Fibroblast of skin of abdomen (primary cell): ENCODE measurements around the gene FBXW12. TPM values are rescaled to one million over a fixed set of nuclear protein-coding genes. Genes with fewer than 3 reads are reported as not detected.
"Not testable (repeated sequence)": the region's sequence is repeated elsewhere in the genome, so short reads cannot be mapped to it uniquely, and the experiment has no call there.

Experiments used
- DNase-seq: peaks from one replicate; pipeline ENCODE4 v3.0.0-alpha.2; 2013
- polyA plus RNA-seq, 2 experiments: library from polyadenylated mRNA; unstranded; fragments of 120-200 nt; gene quantifications; one replicate each; pipeline ENCODE4 v1.2.1, GENCODE V29; 2013; ENCODE audit not compliant: insufficient read length in 2 of 2

FBXW12 gene
- polyA plus RNA-seq (2013, experiment 1 of 2; ENCODE audit: insufficient read length): not detected
- polyA plus RNA-seq (2013, experiment 2 of 2; ENCODE audit: insufficient read length): not detected

DNA sequence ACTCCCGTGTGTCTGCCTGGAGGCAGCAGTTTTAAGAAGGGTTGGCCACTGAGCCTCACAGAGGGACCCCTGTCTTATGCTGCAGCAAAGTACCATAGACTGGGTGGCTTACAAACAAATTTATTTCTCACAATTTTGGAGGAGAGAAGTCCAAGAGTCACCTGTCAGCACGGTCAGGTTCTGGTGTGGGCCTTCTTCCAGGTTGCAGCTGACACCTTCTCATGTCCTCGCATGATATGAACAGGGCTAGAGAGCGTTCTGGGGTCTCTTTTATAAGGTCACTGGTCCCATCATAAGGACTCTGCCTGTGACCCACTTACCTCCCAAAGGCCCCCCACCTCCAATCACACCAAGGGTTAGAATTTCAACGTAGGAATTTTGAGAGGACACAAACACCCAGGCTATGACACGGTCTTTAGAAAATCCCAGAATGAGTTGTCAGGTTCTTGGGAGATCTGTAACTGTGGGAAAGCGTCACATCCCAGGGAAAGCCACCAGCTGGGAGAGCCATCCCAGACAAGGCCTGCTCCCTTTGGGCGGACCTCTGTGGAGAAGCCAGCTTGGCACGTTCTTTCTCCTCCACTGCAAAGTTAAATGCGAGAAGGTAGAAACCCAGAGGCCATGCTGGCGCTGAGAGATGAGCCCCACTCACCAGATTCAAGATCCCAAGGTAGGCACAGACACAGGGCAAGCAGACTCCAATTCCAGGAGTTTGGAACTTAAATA lies at the start of gene FBXW12:
FBXW12 (plus strand) TSS at position 569 of the 726 bp plus-strand sequence. CDS start 549 bp downstream, outside the sequence.
- no peak for DNase-seq

- not testable (repeated sequence) for DNase-seq
These were observed 40.1 kb upstream of the FBXW12 start for GRCh38 chr3:48331706-48332435.

DNA sequence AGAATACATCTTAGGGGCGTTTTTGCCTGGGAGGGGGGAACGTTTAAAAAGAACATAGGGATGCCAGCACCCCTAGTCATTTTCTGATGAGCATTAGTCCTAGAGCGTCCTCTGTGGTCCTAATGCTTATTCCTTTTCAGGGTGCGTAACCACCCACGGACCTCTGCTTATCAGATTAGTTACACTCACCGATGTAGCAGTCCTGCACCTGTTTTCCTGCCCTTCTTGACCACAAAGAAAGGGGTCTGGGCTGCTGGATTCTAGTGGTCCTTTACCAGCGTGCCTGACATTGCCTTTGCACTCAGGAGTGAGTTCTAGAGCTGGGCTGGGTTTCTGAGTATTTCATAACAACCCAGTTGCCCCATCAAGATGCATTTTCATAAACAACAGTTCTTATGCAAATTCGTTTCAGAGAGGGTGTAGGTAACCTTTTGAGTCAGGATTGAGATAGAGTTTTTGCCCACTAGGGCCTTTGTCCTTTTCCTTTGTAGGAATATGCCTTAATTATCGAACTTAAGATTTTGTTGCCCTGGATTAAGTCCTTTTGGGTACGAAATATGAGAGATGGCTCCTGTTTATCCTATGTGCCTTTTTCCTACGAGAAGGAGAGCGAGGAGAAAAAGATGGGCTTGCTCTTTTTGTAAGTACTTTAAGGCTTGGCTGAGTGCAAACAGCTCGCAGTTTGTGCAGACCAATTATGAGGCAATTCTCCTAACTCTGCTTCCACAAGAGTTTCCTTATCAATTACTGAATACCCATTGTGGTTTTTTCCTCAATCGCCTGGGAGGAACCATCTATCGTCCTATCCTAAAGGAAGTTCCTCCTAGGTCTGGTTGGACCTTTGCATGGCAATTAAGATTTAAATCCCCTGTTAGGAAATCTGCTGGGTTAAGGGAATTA lies 38.4 kb upstream of the FBXW12 start, which contains the start of gene SPINK8:
SPINK8 (minus strand) TSS at position 316 of the 900 bp plus-strand sequence. CDS start 5,320 bp downstream, outside the sequence.
- not testable (repeated sequence) for DNase-seq

DNA sequence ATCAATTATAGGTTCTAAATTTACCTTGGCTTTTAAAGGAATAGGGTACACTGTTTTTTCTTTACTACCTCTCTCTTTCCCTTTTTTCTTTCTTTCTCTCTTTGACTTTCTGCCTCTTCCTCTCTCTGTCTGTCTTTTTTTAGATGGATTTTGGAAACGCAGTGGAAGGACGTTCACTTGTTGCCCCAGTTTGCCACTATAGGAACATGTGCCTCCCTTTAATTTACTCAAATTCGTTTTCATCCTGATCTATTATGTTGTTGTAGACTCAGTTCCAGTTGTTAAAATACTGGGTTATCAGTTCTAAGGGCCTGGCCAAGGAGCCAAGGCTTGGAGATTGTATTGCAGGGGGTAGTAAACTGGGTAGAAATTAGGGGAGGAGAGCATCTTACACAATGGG lies 37.4 kb upstream of the FBXW12 start:
- no peak for DNase-seq

- not testable (repeated sequence) for DNase-seq
These were observed 36.7 kb upstream of the FBXW12 start for GRCh38 chr3:48335286-48335685.

GRCh38 chr3:48337536-48337935 lies 34.5 kb upstream of the FBXW12 start:
- not testable (repeated sequence) for DNase-seq

DNA sequence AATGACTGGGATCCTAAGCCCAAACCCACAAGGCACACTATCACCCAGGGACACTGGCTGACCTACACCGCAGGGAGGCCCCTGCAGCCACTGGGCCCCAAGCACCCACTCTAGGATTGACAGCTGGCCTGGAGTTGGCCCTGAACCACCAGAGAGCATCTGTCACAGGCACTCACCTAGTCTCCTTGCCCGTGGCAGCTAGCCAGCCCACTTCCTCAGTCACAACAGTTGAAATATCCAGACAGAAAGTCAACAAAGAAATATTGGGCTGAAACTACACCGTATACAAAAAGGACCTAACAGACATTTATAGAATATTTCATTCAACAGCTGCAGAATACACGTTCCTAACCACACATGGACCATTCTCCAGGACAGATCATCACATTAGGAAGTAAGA lies 33.4 kb upstream of the FBXW12 start:
- no peak for DNase-seq

DNA sequence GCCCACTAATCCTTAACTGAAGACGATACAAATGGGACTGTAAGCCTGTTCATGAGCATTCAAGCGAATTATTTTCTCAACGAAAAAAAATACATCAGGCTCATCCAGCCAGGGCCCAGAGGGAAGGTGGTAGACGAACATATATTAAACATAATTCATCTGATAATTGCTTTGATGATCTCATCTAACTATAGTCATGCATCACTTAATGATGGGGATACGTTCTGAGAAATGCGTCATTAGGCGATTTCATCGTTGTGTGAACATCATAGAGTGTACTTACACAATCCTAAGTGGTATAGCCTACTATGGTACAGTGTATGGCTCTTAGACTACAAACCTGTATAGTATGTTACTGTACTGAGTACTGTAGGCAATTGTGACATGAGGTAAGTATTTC lies 28.6 kb upstream of the FBXW12 start:
- DNase-seq: no peak

GRCh38 chr3:48344867-48345507 lies 27.0 kb upstream of the FBXW12 start:
- DNase-seq: no peak

DNA sequence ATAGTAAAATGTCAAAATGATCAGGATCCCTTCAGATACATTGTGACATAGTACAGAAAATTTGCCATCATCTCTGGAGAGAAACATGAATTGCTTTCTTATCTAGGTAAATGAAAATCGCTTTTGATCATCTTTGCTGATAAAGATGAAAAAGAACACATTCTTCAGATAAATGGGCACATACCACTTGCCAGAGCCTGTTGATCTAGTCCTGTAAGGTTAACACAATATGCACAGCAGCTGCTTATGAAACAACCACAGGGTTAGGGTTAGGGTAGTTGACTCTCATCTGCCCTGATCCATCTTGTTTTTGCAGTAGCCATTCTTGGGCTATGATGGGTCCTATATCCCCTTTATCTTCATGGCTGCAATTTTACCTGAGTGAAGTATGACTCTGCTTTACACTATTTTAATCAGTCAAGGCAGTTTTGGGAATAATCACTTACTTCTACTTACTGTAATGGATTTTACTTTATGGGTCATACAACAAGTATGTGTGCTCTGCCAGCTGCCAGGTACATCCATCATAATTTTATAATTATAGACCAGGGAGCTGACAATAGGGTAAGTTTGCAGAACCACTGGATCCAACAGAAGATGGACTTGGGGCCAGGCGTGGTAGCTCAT lies 26.0 kb upstream of the FBXW12 start:
- DNase-seq: no peak

DNA sequence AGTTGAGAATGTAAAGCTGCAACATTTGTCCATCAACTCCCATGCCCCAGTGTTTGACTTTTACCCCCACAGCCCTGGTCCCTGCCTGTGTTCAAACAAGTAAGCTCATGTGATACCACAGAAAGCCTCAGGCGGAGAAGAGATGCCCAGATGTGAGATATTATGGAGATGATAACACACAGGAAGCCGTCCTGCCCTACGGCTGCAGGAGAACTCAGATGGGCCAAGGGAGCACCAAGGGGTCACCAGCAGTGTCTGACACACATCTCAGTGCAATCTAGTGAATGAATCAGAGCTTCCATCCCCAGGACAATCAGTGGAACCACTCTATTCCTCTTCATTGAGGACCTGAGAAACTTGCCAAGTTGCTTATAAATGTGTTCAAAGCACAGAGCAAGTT lies 24.5 kb upstream of the FBXW12 start:
- no peak for DNase-seq

DNA sequence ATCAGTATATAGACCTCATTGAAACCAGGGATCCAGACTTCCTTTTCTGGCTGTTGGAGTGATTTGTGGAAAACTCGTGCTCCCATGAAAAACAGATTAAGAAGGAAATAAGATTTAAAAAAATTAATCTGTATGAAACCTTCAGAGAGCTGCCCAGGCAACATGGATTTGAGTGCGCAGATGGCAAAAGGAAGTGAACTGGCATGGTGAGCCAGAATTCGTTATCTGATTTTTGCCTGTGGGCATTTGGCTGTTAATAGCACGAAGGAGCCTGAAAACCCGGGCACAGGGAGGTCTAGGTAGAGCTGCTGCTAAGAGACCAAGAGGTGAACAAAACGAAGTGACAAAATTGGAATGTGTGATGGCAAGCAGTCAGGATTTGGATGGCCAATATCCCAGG lies 19.5 kb upstream of the FBXW12 start:
- no peak for DNase-seq

DNA sequence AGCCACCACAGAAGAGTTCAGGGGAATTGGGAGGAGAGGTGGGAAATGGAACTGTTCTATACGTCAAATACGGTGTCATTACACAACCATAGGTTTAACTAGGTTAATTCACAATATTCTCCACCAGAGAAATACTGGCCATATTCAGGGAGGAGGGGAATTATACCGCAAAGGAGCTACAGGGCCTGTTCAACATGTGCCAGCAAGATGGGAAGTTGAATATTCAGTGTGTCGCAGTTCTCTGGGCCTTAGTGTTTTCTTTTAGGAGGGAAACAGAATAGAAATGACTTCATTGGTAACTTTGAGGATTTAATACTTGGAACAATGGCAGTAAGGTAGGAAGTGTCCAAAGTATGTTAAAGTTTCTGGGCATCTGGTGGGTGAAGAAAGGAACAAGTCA lies 18.0 kb upstream of the FBXW12 start:
- DNase-seq: no peak

DNA sequence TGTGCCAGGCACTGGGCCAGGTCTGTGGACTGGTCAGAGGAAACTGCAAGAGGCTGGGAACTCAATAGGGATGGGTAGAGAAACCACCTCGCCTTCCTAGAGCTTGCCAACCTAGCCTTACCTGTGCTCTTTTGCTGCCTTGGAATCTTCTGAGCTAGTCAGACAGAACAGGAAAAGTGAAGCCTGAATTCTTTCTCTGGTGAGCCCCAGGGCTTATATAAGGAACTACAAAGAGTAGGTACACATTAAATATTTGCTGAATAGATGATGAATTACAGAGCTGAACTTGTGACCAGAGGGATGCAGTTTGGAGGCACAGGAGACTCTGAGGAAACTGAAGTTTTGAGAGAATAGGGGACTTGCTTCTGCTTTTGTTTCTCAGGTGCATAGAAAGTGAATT lies 15.6 kb upstream of the FBXW12 start:
- no peak for DNase-seq

DNA sequence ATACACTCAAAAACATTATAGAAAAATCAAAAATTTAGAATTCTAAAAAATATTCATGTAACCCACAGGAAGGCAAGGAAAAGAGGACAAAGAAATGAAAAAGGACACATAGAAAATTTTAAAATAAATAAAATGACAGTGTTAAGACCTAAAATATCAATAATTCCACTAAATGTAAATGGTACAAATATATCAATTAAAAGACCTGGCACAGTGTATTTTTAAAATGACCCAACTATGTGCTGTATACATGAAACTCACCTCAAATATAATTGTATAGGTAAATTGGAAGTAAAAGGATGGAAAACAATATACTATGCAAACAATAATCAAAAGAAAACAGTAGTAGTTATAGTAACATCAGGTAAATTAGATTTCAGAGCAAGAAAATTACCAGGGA lies 10.1 kb upstream of the FBXW12 start:
- no peak for DNase-seq

- no peak for DNase-seq
These were observed 7.2 kb upstream of the FBXW12 start for GRCh38 chr3:48364840-48365239.

DNA sequence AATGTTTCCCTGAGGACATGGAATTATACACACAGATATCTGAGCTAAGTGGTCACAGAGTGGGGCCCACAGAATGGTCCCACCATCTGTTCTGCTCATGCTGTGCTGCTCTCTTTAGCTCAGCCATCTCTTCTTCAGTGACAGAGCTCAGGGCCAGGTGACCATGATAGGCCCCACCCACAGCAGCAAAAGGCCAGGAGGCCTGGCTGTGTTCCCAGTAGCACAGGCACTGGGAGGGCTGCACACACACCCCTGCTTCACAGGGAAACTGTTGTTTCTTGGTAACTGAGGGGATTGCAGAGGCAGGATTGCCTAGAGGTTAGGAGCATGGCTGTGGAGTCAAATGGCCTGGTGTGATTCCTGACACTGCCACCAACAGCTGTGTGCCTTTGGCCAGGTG lies 4.8 kb upstream of the FBXW12 start:
- DNase-seq: no peak

DNA sequence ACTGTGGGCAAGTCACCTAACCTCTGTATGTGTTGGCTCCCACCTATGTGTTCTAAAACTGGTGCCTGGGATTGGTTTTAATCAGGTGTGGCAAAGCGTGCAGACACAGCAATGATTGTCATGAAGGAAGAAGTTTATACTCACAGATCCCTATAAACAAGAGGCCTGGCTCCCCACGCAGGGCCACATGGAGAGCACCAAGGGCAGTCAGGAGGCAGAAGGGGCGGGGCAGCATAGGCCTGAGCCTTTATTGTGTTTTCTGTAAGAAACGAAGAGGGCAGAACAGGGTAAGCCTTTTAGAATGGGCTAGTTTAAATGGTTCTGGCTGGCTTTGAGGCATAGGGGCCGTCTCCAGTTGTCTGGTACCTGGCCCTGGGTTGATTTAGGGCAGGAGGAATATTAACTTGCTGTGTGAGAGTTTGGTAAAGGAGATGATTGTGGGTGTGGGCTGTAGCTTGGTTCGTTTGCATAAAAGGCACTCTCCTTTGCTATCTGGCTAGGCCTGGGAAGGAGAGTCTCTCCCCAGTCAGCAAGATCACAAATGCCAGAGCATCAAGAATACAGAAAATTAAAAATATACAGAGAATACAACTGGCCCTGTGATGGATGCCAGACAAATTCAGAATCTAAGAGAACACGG lies 2.2 kb upstream of the FBXW12 start:
- no peak for DNase-seq

DNA sequence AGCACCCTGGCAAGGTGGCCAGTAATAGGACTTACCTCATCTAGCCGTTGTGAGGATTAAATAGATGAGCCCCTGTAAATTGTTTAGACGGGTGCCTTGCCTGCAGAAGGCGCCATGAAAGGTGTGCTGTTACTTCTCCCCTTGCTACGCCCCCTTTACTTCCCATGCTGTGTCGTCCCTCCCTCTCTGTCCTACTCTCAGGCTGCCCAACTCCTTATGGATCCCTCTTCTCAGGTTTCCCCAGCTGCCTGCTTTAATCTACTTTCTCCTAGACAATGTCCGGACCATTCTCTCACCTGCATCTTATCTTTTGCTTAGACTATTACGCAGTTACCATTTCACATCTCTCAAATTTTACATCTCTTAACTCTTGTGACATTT lies 1.7 kb upstream of the FBXW12 start:
- no peak for DNase-seq

DNA sequence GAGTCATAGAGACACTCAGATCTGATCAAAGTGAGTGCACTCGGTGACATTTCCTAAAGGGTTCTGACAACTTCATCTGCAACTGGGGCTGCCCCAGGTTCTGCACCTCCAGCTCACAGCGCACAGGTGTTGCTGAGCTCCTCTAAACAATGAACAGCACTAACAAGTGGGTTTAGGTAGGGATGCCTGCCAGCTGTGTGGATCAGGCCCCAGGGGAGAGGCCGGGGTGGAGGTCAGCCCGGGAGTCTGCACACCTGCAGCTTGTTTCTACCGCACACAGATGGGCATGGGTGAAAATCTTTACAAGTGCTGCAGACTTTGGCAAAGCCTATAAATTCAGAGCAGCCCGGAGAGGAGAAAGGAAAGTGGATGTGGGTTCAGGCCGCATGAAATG lies 355 bp downstream of the FBXW12 start:
- DNase-seq: no peak

- DNase-seq: no peak
These were observed 930 bp downstream of the FBXW12 start for GRCh38 chr3:48372862-48373435.
